Nephron progenitor cell (in vitro differentiated cells): ENCODE measurements around the gene FAM3C.

Experiments
- DNase-seq: peaks from one replicate; pipeline ENCODE4 v3.0.0; 2021
- H3K27ac Mint-ChIP-seq: 2 replicates; pipeline ENCODE4 v1.8.0; 2021; ENCODE audit warnings: mild to moderate bottlenecking, moderate library complexity, mixed read lengths
- H3K27me3 Mint-ChIP-seq: 2 replicates; pipeline ENCODE4 v1.8.0; 2021; ENCODE audit warnings: mild to moderate bottlenecking, low read depth, mixed read lengths; ENCODE audit not compliant: poor library complexity
- H3K36me3 Mint-ChIP-seq: 2 replicates; pipeline ENCODE4 v1.8.0; 2021; ENCODE audit warnings: low read depth, mixed read lengths
- H3K4me1 Mint-ChIP-seq: 2 replicates; pipeline ENCODE4 v1.8.0; 2021; ENCODE audit warnings: mixed read lengths
- H3K4me3 Mint-ChIP-seq: 2 replicates; pipeline ENCODE4 v1.8.0; 2021; ENCODE audit warnings: mild to moderate bottlenecking, moderate library complexity, mixed read lengths
- H3K9me3 Mint-ChIP-seq: 2 replicates; pipeline ENCODE4 v1.8.0; 2021; ENCODE audit warnings: mild to moderate bottlenecking, moderate library complexity, mixed read lengths
- CTCF ChIP-seq: fragments of 200-600 bp; sonication (generic); IDR thresholded peaks from 2 replicates; pipeline ENCODE4 v1.5.0; 2021; ENCODE audit warnings: antibody characterized with exemption

FAM3C gene

DNA sequence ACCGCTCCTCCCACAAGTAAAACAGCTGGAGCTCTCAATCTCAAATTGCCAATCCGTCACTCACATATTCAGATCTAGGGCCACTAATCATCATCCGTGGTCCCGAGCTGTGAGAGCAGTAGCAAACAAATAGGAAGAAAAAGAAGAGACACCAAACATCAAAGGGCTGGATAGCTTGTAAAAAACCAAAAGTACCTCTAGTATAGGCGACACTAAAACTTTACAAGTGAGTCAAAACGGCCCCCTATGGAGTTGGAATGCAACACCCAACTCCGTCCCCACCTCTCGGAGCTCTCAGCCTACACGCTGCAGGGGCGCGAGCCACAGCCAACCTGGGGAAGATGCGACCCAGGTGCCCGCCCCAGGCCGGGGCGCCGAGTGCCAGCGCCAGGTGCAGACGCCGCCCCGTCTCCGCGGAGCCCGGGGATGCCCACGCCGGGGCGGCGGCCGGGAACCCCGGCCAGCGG, 581 bp downstream of the FAM3C start:
- TF ChIP-seq CTCF = no peak
- peaks cover 8% of the 10 kb centered on the region for H3K9me3 Mint-ChIP-seq
- H3K27ac Mint-ChIP-seq = no peak overlapping the region
- peaks cover 14% of the 10 kb centered on the region for H3K4me1 Mint-ChIP-seq
- peaks cover 35% of the 10 kb centered on the region for H3K36me3 Mint-ChIP-seq
- H3K27me3 Mint-ChIP-seq = no peaks in the 10 kb centered on the region
- peak overlapping the region; percentile 92 for H3K4me3 Mint-ChIP-seq
- DNase-seq = no peak

GRCh38 chr7:121394709-121395140, 1.4 kb downstream of the FAM3C start:
- TF ChIP-seq CTCF = no peak
- no peak for DNase-seq
- Mint-ChIP-seq H3K27me3 (no peaks in the 10 kb centered on the region), H3K4me1 (peaks cover 14% of the 10 kb centered on the region), H3K27ac (no peak overlapping the region), H3K9me3 (peaks cover 8% of the 10 kb centered on the region), H3K4me3 (peak overlapping the region; percentile 92), H3K36me3 (peaks cover 35% of the 10 kb centered on the region)

DNA sequence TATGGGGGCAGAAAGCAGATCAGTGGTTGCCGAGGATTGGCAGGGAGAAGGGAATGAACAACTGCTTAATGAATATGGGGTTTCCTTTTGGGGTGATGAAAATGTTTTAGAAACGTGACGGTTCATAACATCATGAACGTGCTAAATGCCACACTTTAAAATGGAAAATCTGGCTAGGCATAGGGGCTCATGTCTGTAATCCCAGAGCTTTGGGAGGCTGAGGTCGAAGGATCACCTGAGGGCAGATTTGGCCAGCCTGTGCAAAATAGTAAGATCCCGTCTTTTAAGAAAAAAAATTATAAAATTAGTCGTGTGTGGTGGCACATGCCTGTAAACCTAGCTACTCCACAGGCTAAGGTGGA, 3.1 kb downstream of the FAM3C start:
- Mint-ChIP-seq H3K27me3 (no peaks in the 10 kb centered on the region), H3K4me1 (peaks cover 19% of the 10 kb centered on the region), H3K27ac (no peak overlapping the region), H3K9me3 (peaks cover 8% of the 10 kb centered on the region), H3K36me3 (peaks cover 35% of the 10 kb centered on the region), H3K4me3 (no peak overlapping the region)
- DNase-seq = no peak
- TF ChIP-seq CTCF = no peak

DNA sequence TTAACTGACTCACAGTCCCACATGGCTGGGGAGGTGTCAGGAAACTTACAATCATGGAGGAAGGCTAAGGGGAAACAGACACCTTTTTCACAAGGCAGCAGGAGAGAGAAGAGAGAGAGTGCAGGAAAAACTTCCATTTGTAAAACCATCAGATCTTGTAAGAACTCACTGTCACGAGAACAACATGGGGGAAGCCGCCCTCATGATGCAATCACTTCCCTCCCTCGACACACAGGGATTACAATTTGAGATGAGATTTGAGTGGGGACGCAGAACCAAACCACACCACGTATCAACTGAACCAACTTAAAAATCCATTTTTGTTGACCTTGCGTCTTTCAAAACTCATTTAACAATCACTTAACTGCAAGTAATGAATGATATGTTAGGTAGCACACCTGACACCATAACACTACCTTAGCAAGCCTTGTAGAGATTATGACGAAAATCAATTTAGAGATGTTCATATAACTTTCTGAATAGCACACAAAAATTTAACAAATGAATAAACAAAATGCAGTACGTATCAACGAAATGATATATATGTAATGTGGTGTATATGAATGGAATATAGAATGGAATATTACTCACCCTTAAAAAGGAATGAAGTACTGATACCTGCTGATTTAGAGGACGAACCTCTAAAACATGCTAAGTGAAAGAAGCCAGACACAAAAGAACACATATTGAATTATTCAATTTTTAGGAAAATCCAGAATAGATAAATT, 3.7 kb downstream of the FAM3C start:
- no peak for DNase-seq
- H3K4me1 Mint-ChIP-seq = peaks cover 19% of the 10 kb centered on the region
- peaks cover 35% of the 10 kb centered on the region for H3K36me3 Mint-ChIP-seq
- H3K27me3 Mint-ChIP-seq = no peaks in the 10 kb centered on the region
- peaks cover 8% of the 10 kb centered on the region for H3K9me3 Mint-ChIP-seq
- no peak overlapping the region for H3K4me3 Mint-ChIP-seq
- TF ChIP-seq CTCF = no peak
- no peak overlapping the region for H3K27ac Mint-ChIP-seq

DNA sequence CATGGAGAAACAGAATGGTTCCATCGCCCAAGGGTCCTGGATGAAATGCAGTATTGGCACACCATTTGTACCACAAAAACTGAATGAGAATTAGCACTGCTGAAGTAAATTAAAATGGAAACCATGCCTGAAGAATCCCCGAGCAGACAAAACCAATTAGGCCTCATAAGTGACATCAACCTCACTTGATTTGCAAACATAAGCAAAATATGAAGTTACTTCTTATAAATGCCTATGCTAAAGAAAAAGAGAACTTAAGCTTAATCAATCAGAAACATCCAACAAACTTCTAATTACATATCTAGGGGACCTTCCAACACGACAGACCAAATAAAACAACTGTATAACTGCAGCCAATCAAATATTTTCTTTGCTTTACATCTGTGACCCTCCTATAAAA, 4.4 kb downstream of the FAM3C start:
- no peak for DNase-seq
- H3K4me3 Mint-ChIP-seq = no peak overlapping the region
- H3K27me3 Mint-ChIP-seq = no peaks in the 10 kb centered on the region
- peaks cover 35% of the 10 kb centered on the region for H3K36me3 Mint-ChIP-seq
- H3K27ac Mint-ChIP-seq = no peak overlapping the region
- H3K9me3 Mint-ChIP-seq = peaks cover 8% of the 10 kb centered on the region
- no peak for TF ChIP-seq CTCF
- H3K4me1 Mint-ChIP-seq = peaks cover 19% of the 10 kb centered on the region

- no peaks in the 10 kb centered on the region for H3K27me3 Mint-ChIP-seq
- H3K4me3 Mint-ChIP-seq = no peak overlapping the region
- H3K36me3 Mint-ChIP-seq = peaks cover 35% of the 10 kb centered on the region
- no peak for TF ChIP-seq CTCF
- no peak overlapping the region for H3K27ac Mint-ChIP-seq
- H3K9me3 Mint-ChIP-seq = peaks cover 8% of the 10 kb centered on the region
- peaks cover 29% of the 10 kb centered on the region for H3K4me1 Mint-ChIP-seq
- no peak for DNase-seq
These were observed 5.5 kb downstream of the FAM3C start for GRCh38 chr7:121390617-121391016.
